ENCODE data around the gene NAPEPLD.
"Not testable (repeated sequence)": the region's sequence is repeated elsewhere in the genome, so short reads cannot be mapped to it uniquely, and the experiment has no call there.

Gene NAPEPLD

DNA sequence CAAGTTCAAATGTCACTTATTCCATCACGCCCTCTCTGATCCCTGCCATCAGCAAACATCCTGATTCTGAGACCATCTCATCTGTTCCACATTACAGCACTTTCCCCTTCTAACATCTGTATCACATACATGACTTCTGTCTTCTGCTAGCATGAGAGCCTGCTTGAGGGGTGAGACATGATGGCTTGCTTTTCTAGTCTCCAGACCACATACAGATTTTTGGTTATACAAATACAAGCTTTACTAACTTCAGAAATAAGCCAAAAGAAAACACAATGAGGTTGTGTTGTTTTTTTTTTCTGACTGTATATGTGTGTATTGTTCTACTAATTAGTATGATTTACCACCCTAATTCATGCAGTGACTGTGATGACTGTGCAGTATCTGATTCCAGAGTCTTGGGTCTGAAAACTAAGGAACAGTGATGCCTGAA, 34.3 kb downstream of the NAPEPLD start:
- peaks cover 6 to 12% (median 10%) of the 10 kb centered on the region in 5 donors for H3K36me3 ChIP-seq (ENCODE audit: control insufficient read depth in 5 of 5, insufficient read depth in 5 of 5, low read length in 5 of 5)
- no peaks in the 10 kb centered on the region for H3K4me1 ChIP-seq (ENCODE audit: control insufficient read depth in 5 of 5, insufficient read depth in 5 of 5, low read length in 5 of 5)
- no peaks in the 10 kb centered on the region for H3K9me3 ChIP-seq (ENCODE audit: control insufficient read depth in 5 of 5, low read length in 5 of 5)
- H3K27ac ChIP-seq (ENCODE audit: low read depth, low read length) = no peak overlapping the region
- no peak overlapping the region for H3K4me3 ChIP-seq (ENCODE audit: low read depth in 1 of 5, low read length in 5 of 5)
- no peak overlapping the region for H3K9ac ChIP-seq (ENCODE audit: low read length in 5 of 5)
- no peaks in the 10 kb centered on the region for H3K27me3 ChIP-seq (ENCODE audit: control insufficient read depth in 5 of 5, insufficient read depth in 4 of 5, low read length in 5 of 5)

DNA sequence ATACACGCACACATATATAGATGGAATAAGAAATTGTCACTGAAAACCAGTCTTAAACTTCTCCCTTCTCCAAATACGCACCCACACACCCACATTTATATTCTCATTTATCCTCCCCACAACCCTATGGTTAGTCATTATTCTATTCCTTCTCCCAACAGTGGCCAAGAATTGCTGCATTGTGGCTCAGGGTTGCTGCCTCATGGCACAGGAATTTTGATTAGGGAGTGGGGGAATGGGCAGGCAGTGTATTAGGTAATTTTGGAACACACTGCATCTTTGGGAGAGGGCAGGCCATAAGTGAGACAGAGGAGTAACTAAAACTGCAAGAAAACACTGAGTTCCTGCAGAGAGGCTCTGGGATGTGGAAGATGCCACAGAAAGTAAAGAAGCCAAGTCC, 35.7 kb downstream of the NAPEPLD start:
- Histone ChIP-seq H3K36me3 (ENCODE audit: control insufficient read depth in 5 of 5, insufficient read depth in 5 of 5, low read length in 5 of 5) (peaks cover 0 to 9% (median 4%) of the 10 kb centered on the region in 5 donors), H3K27ac (ENCODE audit: low read depth, low read length) (no peak overlapping the region), H3K27me3 (ENCODE audit: control insufficient read depth in 5 of 5, insufficient read depth in 4 of 5, low read length in 5 of 5) (no peaks in the 10 kb centered on the region)

DNA sequence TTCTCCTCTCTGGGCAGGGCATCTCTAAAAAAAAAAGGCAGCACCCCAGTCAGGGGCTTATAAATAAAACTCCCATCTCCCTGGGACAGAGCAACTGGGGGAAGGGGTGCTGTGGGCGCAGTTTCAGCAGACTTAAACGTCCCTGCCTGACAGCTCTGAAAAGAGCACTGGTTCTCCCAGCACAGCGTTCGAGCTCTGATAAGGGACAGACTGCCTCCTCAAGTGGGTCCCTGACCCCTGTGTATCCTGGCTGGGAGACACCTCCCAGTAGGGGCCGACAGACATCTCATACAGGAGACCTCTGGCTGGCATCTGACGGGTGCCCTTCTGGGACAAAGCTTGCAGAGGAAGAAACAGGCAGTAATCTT, 42.2 kb downstream of the NAPEPLD start:
- H3K36me3 ChIP-seq (ENCODE audit: control insufficient read depth in 5 of 5, insufficient read depth in 5 of 5, low read length in 5 of 5) = peaks cover 6 to 12% (median 8%) of the 10 kb centered on the region in 5 donors
- not testable (repeated sequence) for H3K27ac ChIP-seq (ENCODE audit: low read depth, low read length); H3K4me1 ChIP-seq (ENCODE audit: control insufficient read depth in 5 of 5, insufficient read depth in 5 of 5, low read length in 5 of 5); H3K27me3 ChIP-seq (ENCODE audit: control insufficient read depth in 5 of 5, insufficient read depth in 4 of 5, low read length in 5 of 5); H3K4me3 ChIP-seq (ENCODE audit: low read depth in 1 of 5, low read length in 5 of 5); H3K9ac ChIP-seq (ENCODE audit: low read length in 5 of 5); H3K9me3 ChIP-seq (ENCODE audit: control insufficient read depth in 5 of 5, low read length in 5 of 5)

More for the DNA sequence above, 35.7 kb downstream of the NAPEPLD start:
- no peak overlapping the region for H3K9ac ChIP-seq (ENCODE audit: low read length in 5 of 5)
- no peaks in the 10 kb centered on the region for H3K9me3 ChIP-seq (ENCODE audit: control insufficient read depth in 5 of 5, low read length in 5 of 5)
- no peak overlapping the region for H3K4me3 ChIP-seq (ENCODE audit: low read depth in 1 of 5, low read length in 5 of 5)
- no peaks in the 10 kb centered on the region for H3K4me1 ChIP-seq (ENCODE audit: control insufficient read depth in 5 of 5, insufficient read depth in 5 of 5, low read length in 5 of 5)

GRCh38 chr7:103106005-103106702, 42.7 kb downstream of the NAPEPLD start:
- no peaks in the 10 kb centered on the region for H3K4me1 ChIP-seq (ENCODE audit: control insufficient read depth in 5 of 5, insufficient read depth in 5 of 5, low read length in 5 of 5)
- H3K9me3 ChIP-seq (ENCODE audit: control insufficient read depth in 5 of 5, low read length in 5 of 5) = no peaks in the 10 kb centered on the region
- no peak overlapping the region for H3K4me3 ChIP-seq (ENCODE audit: low read depth in 1 of 5, low read length in 5 of 5)
- no peaks in the 10 kb centered on the region for H3K27me3 ChIP-seq (ENCODE audit: control insufficient read depth in 5 of 5, insufficient read depth in 4 of 5, low read length in 5 of 5)
- no peak overlapping the region for H3K27ac ChIP-seq (ENCODE audit: low read depth, low read length)
- H3K36me3 ChIP-seq (ENCODE audit: control insufficient read depth in 5 of 5, insufficient read depth in 5 of 5, low read length in 5 of 5) = peaks cover 8 to 14% (median 10%) of the 10 kb centered on the region in 5 donors
- H3K9ac ChIP-seq (ENCODE audit: low read length in 5 of 5) = no peak overlapping the region

DNA sequence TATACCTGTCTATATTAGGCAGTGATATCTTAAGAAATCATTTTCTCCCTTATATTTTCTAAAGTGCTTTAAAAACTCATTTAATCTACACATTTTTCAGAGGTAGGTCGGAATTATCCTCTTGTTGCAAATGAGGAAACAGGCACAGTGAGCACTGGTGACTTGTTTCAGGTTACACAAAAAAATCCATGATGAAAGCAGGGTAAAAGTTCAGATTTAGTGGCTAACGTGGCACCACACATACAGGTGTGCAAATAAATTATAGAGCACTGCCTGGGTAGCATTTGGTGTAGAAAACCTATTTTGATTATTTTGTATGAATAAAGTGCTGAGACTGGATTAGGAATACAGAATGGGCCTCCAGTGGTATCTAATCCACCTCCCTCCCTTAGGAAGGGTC, 47.4 kb downstream of the NAPEPLD start:
- Histone ChIP-seq H3K9me3 (ENCODE audit: control insufficient read depth in 5 of 5, low read length in 5 of 5) (no peaks in the 10 kb centered on the region), H3K27me3 (ENCODE audit: control insufficient read depth in 5 of 5, insufficient read depth in 4 of 5, low read length in 5 of 5) (no peaks in the 10 kb centered on the region), H3K36me3 (ENCODE audit: control insufficient read depth in 5 of 5, insufficient read depth in 5 of 5, low read length in 5 of 5) (peaks cover 15 to 29% (median 25%) of the 10 kb centered on the region in 5 donors), H3K27ac (ENCODE audit: low read depth, low read length) (no peak overlapping the region), H3K4me3 (ENCODE audit: low read depth in 1 of 5, low read length in 5 of 5) (no peak overlapping the region), H3K4me1 (ENCODE audit: control insufficient read depth in 5 of 5, insufficient read depth in 5 of 5, low read length in 5 of 5) (no peaks in the 10 kb centered on the region), H3K9ac (ENCODE audit: low read length in 5 of 5) (no peak overlapping the region)

GRCh38 chr7:103100348-103100747, 48.6 kb downstream of the NAPEPLD start:
- Histone ChIP-seq H3K4me3 (ENCODE audit: low read depth in 1 of 5, low read length in 5 of 5) (no peak overlapping the region), H3K27ac (ENCODE audit: low read depth, low read length) (no peak overlapping the region), H3K27me3 (ENCODE audit: control insufficient read depth in 5 of 5, insufficient read depth in 4 of 5, low read length in 5 of 5) (no peaks in the 10 kb centered on the region), H3K9me3 (ENCODE audit: control insufficient read depth in 5 of 5, low read length in 5 of 5) (no peaks in the 10 kb centered on the region), H3K9ac (ENCODE audit: low read length in 5 of 5) (no peak overlapping the region), H3K36me3 (ENCODE audit: control insufficient read depth in 5 of 5, insufficient read depth in 5 of 5, low read length in 5 of 5) (peaks cover 15 to 32% (median 25%) of the 10 kb centered on the region in 5 donors), H3K4me1 (ENCODE audit: control insufficient read depth in 5 of 5, insufficient read depth in 5 of 5, low read length in 5 of 5) (no peaks in the 10 kb centered on the region)

- Histone ChIP-seq H3K4me3 (ENCODE audit: low read depth in 1 of 5, low read length in 5 of 5) (no peak overlapping the region), H3K27me3 (ENCODE audit: control insufficient read depth in 5 of 5, insufficient read depth in 4 of 5, low read length in 5 of 5) (no peaks in the 10 kb centered on the region), H3K27ac (ENCODE audit: low read depth, low read length) (no peak overlapping the region), H3K4me1 (ENCODE audit: control insufficient read depth in 5 of 5, insufficient read depth in 5 of 5, low read length in 5 of 5) (no peaks in the 10 kb centered on the region), H3K9ac (ENCODE audit: low read length in 5 of 5) (no peak overlapping the region), H3K9me3 (ENCODE audit: control insufficient read depth in 5 of 5, low read length in 5 of 5) (no peaks in the 10 kb centered on the region), H3K36me3 (ENCODE audit: control insufficient read depth in 5 of 5, insufficient read depth in 5 of 5, low read length in 5 of 5) (peaks cover 11 to 30% (median 27%) of the 10 kb centered on the region in 5 donors)
Measured at GRCh38 chr7:103097041-103097440, 51.9 kb downstream of the NAPEPLD start.

- H3K4me1 ChIP-seq (ENCODE audit: control insufficient read depth in 5 of 5, insufficient read depth in 5 of 5, low read length in 5 of 5); H3K27ac ChIP-seq (ENCODE audit: low read depth, low read length): not testable (repeated sequence)
- H3K36me3 ChIP-seq (ENCODE audit: control insufficient read depth in 5 of 5, insufficient read depth in 5 of 5, low read length in 5 of 5) = peaks cover 9 to 31% (median 19%) of the 10 kb centered on the region in 5 donors
Measured at GRCh38 chr7:103095558-103095957, 53.3 kb downstream of the NAPEPLD start.

DNA sequence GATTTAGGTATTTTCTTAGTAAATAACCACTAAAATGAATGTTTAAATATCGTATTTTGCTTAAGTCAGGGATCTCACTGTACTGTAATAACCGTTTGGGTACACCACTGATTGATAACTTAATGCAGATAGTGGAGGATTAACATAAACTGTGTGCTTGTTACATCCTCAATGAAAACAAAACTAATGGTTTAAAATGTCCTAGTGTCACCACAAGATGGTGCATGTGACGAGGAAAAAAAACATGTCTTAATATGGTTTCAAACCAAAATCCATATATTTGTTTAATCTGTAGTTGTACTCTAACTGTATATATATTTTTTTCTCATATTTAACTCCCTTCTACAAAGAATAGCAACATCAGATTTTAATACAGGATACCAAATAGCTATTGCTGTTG, 54.8 kb downstream of the NAPEPLD start:
- Histone ChIP-seq H3K4me1 (ENCODE audit: control insufficient read depth in 5 of 5, insufficient read depth in 5 of 5, low read length in 5 of 5) (no peaks in the 10 kb centered on the region), H3K4me3 (ENCODE audit: low read depth in 1 of 5, low read length in 5 of 5) (no peak overlapping the region), H3K36me3 (ENCODE audit: control insufficient read depth in 5 of 5, insufficient read depth in 5 of 5, low read length in 5 of 5) (peaks cover 14 to 30% (median 23%) of the 10 kb centered on the region in 5 donors), H3K27ac (ENCODE audit: low read depth, low read length) (no peak overlapping the region), H3K9ac (ENCODE audit: low read length in 5 of 5) (no peak overlapping the region), H3K9me3 (ENCODE audit: control insufficient read depth in 5 of 5, low read length in 5 of 5) (no peaks in the 10 kb centered on the region), H3K27me3 (ENCODE audit: control insufficient read depth in 5 of 5, insufficient read depth in 4 of 5, low read length in 5 of 5) (no peaks in the 10 kb centered on the region)

More at GRCh38 chr7:103095558-103095957, 53.3 kb downstream of the NAPEPLD start:
- not testable (repeated sequence) for H3K9me3 ChIP-seq (ENCODE audit: control insufficient read depth in 5 of 5, low read length in 5 of 5); H3K27me3 ChIP-seq (ENCODE audit: control insufficient read depth in 5 of 5, insufficient read depth in 4 of 5, low read length in 5 of 5); H3K4me3 ChIP-seq (ENCODE audit: low read depth in 1 of 5, low read length in 5 of 5); H3K9ac ChIP-seq (ENCODE audit: low read length in 5 of 5)

DNA sequence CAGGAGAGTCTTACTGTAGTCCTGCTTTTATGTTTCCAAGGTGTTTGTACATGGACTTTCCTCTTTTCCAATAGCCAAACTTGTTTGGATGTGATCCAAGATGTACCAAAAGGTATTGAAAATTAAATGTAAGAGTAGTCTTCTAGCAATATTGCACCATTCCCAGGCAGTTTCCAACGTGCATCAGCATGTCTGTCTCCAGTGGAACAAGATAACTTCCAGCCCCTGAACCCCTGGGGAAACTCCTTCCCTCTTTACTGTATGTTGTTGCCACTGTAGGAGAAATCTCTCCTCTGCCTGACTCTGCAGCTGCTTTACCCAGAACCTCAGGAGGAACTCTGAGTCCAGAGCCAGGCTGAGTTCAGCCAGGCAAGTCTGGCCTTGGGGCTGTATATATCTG, 55.5 kb downstream of the NAPEPLD start:
- Histone ChIP-seq H3K36me3 (ENCODE audit: control insufficient read depth in 5 of 5, insufficient read depth in 5 of 5, low read length in 5 of 5) (peaks cover 21 to 35% (median 26%) of the 10 kb centered on the region in 5 donors), H3K9me3 (ENCODE audit: control insufficient read depth in 5 of 5, low read length in 5 of 5) (no peaks in the 10 kb centered on the region), H3K27ac (ENCODE audit: low read depth, low read length) (no peak overlapping the region), H3K9ac (ENCODE audit: low read length in 5 of 5) (no peak overlapping the region), H3K4me3 (ENCODE audit: low read depth in 1 of 5, low read length in 5 of 5) (no peak overlapping the region), H3K4me1 (ENCODE audit: control insufficient read depth in 5 of 5, insufficient read depth in 5 of 5, low read length in 5 of 5) (no peaks in the 10 kb centered on the region), H3K27me3 (ENCODE audit: control insufficient read depth in 5 of 5, insufficient read depth in 4 of 5, low read length in 5 of 5) (no peaks in the 10 kb centered on the region)
